HG03520 (cell line): ENCODE results near the gene SIRT7.
A peak's percentile ranks its signal among the peaks of the same experiment; 100 is the strongest.

Experiments
- ATAC-seq: cut with Tn5 transposase; IDR thresholded peaks from one replicate; pipeline ENCODE4 v1.9.1; 2021; ENCODE audit warnings: mild to moderate bottlenecking, moderate library complexity; ENCODE audit not compliant: unreplicated experiment

SIRT7 gene

DNA sequence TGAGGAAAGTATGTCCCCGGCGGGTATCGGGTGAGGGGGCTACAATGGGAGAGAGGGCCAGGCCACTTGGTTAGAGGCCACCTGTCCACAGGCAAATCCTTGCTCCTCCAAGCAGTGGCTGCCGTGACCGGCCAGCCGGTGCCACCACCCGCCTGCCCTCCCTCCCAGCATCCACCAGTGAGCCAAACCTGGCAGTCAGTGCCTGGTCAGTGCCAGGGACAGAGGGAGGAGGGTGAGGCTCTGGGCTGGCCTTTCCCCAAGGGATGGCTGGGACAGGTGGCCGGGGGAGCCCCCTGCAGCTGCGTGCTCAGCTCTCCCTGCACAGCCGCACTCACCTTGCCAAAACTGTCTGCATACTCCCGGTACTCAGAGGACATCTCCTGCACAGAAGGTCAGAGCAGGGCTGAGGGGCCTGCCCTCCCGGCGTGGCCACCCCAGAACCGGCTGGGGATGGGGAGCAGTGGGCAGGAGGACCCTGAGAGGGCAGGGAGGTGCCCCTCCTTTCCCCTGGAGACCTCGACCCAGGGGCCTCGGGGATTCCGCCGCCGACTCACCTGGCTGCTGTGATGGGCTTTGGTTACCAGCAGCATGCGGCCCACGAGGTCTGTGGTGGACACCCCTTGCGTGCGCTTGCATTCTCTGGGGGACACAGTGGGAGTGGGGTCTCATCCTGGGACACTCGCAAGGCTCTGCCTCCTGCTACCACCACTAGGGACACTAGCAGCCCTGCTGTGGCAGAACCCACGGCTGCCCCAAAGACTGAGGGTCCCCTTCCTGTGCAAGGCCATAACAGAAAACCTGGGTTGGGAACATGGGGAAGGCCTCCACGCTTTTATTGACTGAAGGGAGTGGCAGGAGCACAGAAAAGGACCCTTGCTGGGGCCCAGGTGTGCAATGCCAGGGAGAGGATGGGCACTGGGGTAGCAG, 10.5 kb downstream of the SIRT7 start:
- no peak for ATAC-seq

DNA sequence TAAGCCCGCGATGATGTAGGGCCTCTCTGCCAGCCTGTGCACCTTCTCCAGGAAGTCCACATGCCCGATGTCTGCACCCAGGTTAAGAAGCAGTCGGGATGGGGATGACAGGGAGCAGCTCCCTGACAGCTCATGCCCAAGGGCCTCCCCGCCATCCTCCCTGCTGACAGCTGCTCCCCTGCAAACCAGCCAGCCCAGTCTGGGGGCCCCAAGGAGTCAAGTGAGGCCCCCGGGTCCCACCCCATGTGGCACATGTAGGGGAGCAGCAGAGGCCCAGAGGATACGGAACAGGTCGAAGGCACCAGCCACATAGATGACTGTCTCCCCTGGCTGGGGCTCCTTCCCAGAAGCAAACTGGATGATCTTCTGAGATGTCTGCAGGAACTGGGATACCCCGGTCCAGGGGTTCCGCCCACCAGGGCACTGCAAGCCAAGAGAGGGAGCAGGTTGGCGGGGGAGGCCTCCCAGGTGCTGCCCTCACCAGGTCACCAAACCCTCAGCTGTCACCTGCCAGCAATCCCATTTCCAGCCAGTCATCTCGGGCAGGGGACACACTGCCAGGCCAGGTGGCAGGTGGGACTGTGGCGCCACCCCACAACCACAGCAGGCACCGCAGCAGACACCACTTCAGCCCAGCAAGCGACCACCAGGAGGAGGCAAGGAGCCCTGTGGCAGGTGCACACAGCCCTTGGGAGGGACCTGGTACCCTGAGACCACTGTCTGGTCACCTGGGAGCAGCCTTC, 11.3 kb downstream of the SIRT7 start:
- no peak for ATAC-seq

DNA sequence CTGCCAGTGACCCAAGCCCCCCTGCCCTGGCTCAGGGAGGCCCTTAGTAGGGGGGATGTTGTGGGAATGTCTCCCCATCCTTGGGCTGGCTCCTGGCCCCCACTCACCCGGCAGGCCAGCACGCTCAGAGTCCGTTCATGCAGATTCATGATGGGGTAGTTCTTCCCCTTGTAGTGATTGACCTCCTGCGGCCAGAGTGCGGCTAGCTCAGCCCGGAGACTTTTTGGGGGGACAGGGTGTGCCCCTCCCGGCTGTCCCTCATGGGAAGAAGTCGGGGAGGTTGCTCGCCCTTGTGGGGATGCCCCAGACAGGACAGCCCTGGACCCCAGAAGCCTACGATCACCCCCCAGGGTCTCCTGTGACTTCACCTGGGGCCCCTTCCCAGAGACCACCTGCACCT, 12.0 kb downstream of the SIRT7 start:
- no peak for ATAC-seq

DNA sequence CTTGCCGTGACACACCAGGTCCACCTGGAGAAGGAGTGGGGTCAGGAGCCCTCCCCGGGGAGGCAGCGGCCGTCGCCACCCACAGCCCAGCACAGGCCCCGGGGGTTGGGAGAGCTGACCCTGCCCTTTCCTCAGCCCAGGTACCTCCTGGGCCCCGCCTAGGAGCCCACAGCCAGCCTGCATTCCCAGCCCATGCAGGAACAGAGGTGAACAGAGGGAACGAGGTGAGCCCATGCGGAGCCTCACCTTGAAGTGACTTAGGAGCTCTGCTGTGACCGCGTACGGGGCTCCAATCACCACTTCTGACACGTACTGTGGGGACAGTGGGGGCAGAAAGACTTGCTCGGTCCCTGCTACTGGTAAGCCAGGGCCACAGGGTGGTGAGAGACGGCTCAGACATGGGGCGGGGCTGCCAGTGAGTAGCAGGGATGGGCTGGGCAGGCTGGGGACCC, 12.5 kb downstream of the SIRT7 start:
- ATAC-seq: no peak

DNA sequence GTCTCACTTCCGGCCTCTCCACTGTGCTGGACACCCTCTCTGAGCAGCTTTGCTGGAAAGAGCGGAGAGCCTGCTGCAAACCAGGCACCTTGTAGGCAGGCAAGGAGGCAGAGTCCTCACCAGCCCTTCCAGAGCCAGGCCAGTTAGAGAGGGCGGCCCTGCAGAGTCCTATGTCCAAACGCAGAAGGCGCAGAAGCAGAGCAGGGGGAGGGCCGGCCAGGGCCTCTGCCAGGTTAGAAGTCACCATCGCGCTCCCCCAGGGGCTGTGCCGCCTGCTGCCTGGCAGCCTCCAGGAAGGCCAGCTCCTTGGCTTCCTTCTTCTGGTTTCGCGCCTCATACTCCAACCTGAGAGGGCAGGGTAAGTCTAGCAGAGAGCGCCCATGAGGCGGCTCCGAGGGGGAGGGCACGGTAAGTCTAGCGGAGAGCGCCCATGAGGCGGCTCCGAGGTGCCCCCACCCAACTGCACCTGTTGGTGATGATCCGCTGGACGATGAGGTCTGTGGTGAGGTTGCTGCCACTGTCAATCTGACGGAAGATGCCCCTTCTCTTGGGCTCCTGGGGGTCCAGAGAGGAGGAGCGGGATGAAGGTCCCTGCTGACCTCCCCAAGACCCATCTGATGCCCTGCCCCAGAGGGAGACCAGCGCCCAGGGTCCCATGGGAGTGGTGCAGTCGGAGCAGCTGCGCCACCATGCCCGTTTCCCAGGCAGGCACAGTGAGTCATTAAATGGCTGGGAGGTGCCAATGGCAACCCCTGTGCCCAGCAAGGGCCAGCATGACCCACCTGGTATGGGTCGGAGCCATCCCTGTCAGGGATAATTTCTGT, 13.2 kb downstream of the SIRT7 start:
- no peak for ATAC-seq

DNA sequence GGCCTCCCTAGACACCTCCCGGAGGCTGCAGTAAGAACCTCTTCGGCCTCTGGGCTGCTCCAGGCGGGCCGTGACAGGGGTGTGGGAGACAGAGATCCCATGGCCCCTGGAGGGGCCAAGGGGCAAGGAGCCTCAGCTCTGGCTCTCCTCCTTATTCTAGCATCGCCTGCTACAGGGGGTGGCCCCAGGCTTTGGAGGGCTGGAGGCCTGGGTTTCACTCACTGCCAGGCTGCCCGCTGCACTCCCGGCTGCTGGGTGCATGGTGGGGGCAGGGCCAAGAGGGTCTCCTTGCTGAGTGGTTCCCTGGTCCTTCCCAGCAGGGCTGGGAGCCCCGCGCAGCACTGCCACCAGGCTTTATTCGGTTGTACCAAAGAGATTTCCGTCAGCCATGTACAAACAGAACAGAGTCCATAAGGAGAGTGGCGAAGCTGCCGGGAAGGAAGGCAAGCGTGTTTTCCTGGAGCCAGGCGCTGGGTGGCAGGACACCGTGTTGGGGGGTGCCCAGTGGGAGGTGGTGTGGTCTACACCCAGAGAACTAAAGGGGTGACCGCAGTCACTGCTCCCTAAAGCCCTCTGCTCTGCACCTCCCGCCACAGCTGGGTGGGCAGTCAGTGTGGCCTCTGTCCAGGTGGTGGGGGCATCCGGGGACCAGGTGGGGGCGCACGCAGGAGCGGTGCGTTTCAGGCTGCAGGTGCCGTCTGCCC, 13.9 kb downstream of the SIRT7 start:
- ATAC-seq: no peak

DNA sequence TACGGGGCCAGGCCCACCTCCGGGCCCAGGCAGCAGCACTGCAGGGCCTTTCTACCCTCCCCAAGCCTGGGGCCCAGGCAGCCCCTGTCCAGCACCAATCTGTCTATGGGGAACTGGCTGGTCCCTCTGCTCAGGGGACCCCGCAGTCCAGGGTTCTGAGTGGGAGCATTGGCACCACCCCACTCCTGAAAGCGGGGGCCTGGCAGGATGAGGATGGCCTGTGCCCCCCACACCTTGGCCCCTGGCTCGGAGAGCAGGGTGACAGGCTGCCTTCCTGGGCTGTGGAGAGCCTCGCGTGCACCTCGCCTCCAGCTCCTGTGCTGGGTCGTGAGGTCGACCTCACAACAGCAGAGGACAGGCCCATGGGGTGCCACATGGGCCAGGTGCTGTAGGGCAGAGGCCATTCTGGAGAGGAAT, 14.6 kb downstream of the SIRT7 start:
- no peak for ATAC-seq

DNA sequence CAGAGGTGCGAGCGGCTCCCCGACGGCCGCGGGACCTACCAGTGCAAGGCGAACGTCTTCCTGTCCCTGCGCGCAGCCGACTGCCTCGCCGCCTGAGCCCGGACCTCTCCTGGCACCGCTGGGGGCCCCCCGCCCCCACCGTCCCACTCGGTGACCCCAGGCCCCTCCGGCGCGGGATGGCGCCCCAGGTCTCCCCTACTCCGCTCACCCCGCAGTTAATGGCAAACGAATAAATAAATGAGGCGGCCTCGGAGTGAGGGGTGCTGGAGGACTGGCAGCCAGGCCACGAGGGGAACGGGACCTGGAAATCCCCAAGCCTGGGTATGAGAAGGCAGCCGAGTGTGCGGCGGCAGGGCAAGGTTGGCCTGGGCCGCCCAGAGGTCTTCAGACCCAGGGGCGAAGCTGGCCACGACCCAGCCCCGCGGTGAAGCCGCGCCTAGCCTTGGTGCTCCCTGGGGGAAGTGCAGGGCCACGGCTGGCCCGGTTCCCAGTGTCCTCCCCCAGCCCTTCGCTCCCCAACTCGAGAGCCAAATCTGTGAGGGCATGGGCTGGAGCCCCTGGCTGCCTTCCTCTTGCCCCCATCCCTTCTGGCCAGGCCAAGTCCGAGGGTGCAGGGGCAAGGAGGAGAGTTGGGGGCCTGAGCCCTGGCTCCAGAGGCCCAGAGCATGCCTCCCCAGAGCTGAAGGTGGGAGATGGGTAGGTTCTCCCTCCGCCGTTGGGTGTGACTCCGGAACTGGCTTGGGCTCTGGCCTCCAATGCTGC, 15.1 kb downstream of the SIRT7 start:
- ATAC-seq: no peak

DNA sequence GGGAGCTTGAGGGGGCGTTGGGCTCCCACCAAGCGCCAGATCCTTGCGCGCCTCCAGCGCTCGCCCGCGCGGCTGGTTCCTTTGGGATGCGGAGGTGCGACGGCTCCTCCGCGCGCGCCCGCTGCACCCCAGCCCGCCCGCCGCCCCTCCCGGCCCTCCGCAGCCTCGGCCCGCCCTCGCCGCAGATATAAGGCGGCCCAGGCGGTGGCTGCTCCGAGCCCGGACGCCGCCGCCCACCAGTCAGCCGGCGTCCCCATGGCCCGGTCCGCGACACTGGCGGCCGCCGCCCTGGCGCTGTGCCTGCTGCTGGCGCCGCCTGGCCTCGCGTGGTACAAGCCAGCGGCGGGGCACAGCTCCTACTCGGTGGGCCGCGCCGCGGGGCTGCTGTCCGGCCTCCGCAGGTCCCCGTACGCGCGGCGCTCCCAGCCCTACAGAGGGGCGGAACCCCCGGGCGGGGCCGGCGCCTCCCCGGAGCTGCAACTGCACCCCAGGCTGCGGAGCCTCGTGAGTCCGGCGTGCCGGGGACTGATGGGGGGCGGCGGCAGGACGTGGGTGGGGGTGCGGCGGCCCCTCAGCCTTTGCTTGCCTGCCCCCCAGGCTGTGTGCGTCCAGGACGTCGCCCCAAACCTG, 15.8 kb downstream of the SIRT7 start, which contains the start of gene NPB:
TSS of gene NPB (plus strand) at position 216 of the 630 bp plus-strand sequence. CDS start at position 256, 40 bp downstream.
- ATAC-seq: no peak

DNA sequence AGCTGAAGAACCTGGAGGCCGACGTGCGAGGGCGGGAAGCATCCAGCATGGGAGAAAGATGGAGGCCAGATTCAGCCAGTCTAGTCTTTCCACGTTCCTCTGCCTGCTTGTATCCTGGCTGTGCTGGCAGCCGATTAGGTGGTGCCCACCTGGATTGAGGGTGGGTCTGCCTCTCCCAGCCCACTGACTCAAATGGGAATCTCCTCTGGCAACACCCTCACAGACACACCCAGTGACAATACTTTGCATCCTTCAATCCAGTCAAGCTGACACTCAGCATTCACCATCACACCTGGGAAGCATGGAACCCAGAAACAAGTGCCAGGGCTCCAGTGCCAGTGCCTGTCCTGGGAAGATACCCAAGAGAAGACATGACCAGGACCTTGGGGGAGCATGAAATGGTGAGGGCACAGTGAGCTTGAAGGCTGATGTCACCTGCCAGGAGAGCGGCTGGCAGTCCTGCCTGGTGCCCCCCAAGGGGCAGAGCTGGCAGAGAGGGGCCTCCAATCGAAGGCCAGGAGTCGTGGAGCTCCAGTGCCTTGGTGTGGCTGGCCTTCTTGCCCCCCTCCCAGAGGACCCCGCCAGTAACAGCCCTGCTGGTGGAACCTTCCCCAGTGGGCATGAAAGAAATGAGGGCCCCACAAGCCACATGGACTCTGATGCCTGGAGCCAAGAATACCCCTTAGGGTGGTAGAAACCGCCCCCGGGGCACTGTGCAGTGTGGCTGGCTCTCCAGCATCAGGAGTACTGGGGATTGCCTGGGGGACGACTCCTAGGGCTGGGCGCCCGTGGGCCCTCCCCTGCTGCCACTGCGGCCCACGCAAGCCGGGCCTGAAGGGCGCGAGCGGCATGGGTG, 16.6 kb downstream of the SIRT7 start:
- ATAC-seq: no peak

DNA sequence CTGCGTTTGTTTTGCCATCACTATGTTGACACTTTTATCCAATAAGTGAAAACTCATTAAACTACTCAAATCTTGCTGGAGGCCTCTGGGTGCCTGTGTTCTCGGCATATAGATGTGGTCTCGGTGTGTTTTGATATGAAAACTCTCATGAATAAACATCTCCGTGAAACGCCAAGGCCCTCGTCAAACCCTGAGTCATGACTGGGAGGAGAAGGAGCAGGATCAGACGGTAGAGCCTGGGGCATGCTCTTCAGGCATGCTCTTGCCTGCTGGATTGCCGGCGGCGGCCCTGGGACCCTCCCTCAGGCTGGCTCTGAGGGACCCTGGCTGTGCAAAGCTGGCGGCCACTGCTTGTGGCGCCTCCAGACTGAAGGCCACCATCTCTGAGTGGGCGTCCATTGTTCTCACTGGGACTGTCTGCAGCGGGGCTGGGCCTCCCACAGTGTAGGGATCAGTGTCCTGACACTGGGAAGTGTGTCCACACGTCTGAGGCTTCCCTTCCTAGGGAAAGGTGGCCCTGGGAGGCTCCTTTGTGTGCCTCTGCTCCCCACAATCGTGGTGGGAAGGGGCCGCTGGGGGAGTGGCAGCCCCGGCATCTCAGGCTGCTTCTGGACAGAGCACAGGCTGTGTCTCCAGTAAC, 17.7 kb downstream of the SIRT7 start:
- no peak for ATAC-seq

DNA sequence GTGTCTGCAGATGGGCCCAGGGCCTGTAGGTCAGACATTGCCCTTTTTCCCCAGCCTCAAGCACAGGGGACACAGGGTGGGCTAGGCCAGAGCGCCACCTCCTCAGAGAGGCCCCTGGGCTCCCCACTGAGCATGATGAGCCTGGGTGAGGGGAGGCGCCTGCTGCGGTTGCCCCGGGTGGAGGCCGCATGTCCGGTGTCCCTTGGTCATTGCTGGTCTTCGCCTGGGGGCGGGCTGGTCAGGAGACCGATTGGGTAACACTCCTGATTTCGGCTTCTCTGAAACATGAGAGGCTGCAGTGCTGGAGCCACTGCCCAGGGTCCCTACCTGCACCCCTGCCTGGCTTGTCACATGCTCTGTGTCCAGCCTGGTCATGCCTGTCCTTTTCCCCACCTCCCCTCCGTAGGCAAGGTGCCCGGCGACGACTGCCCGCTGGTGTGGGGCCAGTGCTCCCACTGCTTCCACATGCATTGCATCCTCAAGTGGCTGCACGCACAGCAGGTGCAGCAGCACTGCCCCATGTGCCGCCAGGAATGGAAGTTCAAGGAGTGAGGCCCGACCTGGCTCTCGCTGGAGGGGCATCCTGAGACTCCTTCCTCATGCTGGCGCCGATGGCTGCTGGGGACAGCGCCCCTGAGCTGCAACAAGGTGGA, 18.3 kb downstream of the SIRT7 start:
- no peak for ATAC-seq

DNA sequence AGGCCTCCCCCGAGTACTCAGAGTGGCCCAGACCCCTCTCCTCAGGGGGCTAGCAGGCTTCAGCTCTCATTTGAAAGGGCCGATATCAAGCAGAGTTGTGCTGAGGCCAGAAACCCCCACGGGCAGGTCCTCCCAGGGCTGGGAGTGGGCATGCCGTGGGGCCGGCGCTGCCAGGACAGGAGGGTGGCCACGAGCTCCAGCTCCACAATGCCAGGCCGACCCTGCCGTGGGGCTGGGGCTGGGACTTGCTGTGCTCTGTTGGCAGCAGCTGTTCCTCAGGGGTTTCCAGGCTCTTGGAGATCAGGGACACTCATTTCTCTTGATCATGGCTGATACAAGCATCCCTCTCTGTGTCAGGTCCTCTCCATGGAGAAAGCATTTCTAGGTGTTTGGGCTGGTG, 19.1 kb downstream of the SIRT7 start:
- no peak for ATAC-seq

DNA sequence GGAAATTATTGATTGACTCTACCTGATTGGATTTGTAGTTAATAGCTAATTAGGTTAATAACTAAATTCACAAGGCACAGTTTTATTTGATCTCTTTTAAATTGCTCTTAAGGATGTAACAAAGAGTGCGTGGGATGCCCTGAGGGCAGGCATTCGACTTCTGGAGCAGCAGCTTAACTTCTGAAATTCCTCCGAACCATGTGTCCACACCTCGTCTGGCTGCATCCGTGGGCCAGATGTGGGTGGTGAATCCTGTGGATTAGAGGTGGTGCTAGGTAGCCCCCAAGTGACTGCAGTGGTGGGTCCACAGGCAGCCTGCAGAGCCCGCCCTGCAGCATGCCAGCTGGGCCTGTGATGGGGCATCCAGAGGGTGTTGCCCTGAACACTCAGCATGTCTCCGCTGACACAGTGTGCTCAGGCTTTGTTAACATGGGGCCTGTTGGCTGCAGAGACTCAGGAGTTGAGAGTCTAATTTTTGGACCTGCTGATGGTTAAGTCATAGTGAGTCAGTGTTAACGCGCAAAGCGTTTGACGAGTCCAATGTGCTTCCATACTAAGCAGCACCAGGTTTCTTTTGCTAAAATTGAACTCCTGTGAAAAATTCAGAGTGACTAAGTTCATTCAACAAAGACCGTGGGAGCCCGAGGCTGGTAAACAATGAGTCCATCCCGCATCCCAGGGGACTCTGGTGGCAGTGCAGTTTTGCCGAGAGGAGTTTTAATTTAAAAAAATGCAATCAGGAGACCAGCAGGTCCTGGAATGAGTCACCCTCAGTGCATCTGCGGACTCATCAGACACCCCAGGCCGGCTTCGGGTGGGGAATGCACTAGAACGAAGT, 19.7 kb downstream of the SIRT7 start:
- no peak for ATAC-seq

DNA sequence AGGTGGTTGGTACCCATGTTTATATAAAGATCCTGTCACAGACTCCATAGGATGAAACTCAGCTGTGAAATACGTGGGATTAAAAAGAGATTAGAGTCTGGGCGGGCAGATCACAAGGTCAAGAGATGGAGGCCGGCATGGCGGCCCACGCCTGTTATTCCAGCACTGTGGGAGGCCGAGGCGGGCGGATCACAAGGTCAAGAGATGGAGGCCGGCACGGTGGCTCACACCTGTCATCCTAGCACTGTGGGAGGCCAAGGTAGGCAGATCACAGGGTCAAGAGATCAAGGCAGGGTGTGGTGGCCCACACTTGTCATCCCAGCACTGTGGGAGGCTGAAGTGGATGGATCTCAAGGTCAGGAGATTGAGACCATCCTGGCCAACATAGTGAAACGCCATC, 22.6 kb downstream of the SIRT7 start:
- ATAC-seq: no peak

DNA sequence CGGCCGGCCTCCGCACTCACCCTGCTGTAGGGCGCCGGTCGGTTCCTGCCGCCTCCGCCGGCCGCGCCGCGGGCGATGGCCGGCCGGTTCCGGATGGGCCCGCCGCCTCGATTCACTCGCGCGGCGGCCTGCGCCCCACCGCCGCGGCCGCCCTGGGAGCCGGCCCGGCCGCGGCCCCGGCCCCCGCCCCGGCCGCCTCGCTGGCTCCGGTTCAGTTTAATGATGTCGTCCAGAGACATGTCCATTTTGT, 26.7 kb downstream of the SIRT7 start:
- peak; percentile 12 for ATAC-seq
